Endothelial cell of umbilical vein (primary cell): ENCODE data around the gene RTN3. TPM values are rescaled to one million over a fixed set of nuclear protein-coding genes. Genes with fewer than 3 reads are reported as not detected.

Experiments
- BruUV-seq: library from RNA; stranded (reverse); fragments of 400-500 nt; replicated peaks from 2 replicates; lab custom pipeline; 2021; lab: Mats Ljungman, UMichigan
- CTCF ChIA-PET: fragments of 300-600, 350-600 bp; sonication (Branson Sonifier 250); formaldehyde crosslinking; loops from one replicate; lab custom pipeline; 2021; ENCODE audit warnings: antibody characterized with exemption, inconsistent platforms; lab: Charles Lee
- POLR2A ChIA-PET: fragments of 300-600, 350-600 bp; sonication (Branson Sonifier 250); formaldehyde crosslinking; loops from one replicate; lab custom pipeline; 2021; ENCODE audit warnings: antibody characterized with exemption, inconsistent platforms; lab: Charles Lee
- DNase-seq: peaks from one replicate; pipeline ENCODE4 v3.0.0-alpha.2; 2011; ENCODE audit warnings: low read depth, low spot score
- FAIRE-seq: peaks from 2 replicates; lab custom pipeline; 2011; peaks lifted over from hg19 to GRCh38; lab: Jason Lieb, UNC
- H2AFZ ChIP-seq: 2 replicates; pipeline ENCODE4 v1.6.0; 2012; ENCODE audit warnings: low read depth, low read length, control low read depth, inconsistent platforms
- H3K27ac ChIP-seq: 2 replicates; pipeline ENCODE4 v1.5.1; 2011; ENCODE audit warnings: low read depth, mild to moderate bottlenecking, control low read depth, low read length, moderate library complexity; ENCODE audit not compliant: insufficient read depth
- H3K27me3 ChIP-seq, 2 experiments: 2 replicates each; pipeline versions ENCODE4 v1.6.0 to v1.6.1; 2011; ENCODE audit warnings: low read length in 2 of 2, mixed read lengths in 1 of 2; ENCODE audit not compliant: control insufficient read depth in 2 of 2, insufficient read depth in 2 of 2
- H3K36me3 ChIP-seq, 2 experiments: 2 replicates in 1 of 2; 3 replicates in 1 of 2; pipeline ENCODE4 v1.5.1; 2011; ENCODE audit warnings: low read length in 2 of 2, mild to moderate bottlenecking in 1 of 2, moderate library complexity in 1 of 2; ENCODE audit not compliant: control insufficient read depth in 2 of 2, insufficient read depth in 2 of 2; ENCODE audit errors: extremely low read depth in 1 of 2
- H3K4me1 ChIP-seq: 3 replicates; pipeline ENCODE4 v1.5.1; 2011; ENCODE audit warnings: mild to moderate bottlenecking, low read length; ENCODE audit not compliant: control insufficient read depth, insufficient read depth; ENCODE audit errors: extremely low read depth
- H3K4me2 ChIP-seq: 2 replicates; pipeline ENCODE4 v1.6.1; 2011; ENCODE audit warnings: low read length, control low read depth, mixed read lengths; ENCODE audit not compliant: insufficient read depth
- H3K4me3 ChIP-seq, 3 experiments: fragments of 200-600 bp in 1 of 3; sonication (generic), shearing (Covaris generic) in 1 of 3; replicated peaks in 1 of 3; 2 replicates each; pipeline ENCODE4 v1.5.1; 2011 to 2016; ENCODE audit warnings: control low read depth in 3 of 3, low read length in 3 of 3, mild to moderate bottlenecking in 2 of 3, inconsistent platforms in 1 of 3, low read depth in 1 of 3, moderate library complexity in 1 of 3; ENCODE audit not compliant: insufficient read depth in 1 of 3
- H3K79me2 ChIP-seq: 2 replicates; pipeline ENCODE4 v1.6.0; 2012; ENCODE audit warnings: low read length, inconsistent platforms; ENCODE audit not compliant: control insufficient read depth, insufficient read depth
- H3K9ac ChIP-seq: replicated peaks from 2 replicates; pipeline ENCODE3; 2011; ENCODE audit warnings: low read length, control low read depth; ENCODE audit not compliant: insufficient read depth; ENCODE audit errors: extremely low read depth
- H3K9me1 ChIP-seq: replicated peaks from 3 replicates; pipeline ENCODE4 v1.6.0; 2011; ENCODE audit warnings: mild to moderate bottlenecking, low read length; ENCODE audit not compliant: control insufficient read depth, insufficient read depth; ENCODE audit errors: extremely low read depth
- H3K9me3 ChIP-seq: replicated peaks from 2 replicates; pipeline ENCODE4 v1.5.1; 2012; ENCODE audit warnings: low read length, inconsistent platforms; ENCODE audit not compliant: control insufficient read depth, insufficient read depth
- H4K20me1 ChIP-seq: replicated peaks from 2 replicates; pipeline ENCODE3; 2011; ENCODE audit warnings: mild to moderate bottlenecking, low read length; ENCODE audit not compliant: control insufficient read depth, insufficient read depth; ENCODE audit errors: extremely low read depth
- CTCF ChIP-seq, 2 donors: IDR thresholded peaks; 1 replicate in 1 of 2; 2 replicates in 1 of 2; pipeline ENCODE4 v1.5.1; 2011; ENCODE audit warnings: low read length in 2 of 2, mild to moderate bottlenecking in 2 of 2, moderate library complexity in 2 of 2, control low read depth in 1 of 2, inconsistent platforms in 1 of 2, low read depth in 1 of 2; ENCODE audit not compliant: insufficient read depth in 1 of 2; ENCODE audit errors: extremely low read depth in 1 of 2
- EZH2 ChIP-seq: IDR thresholded peaks from 2 replicates; pipeline ENCODE4 v1.6.1; 2012; ENCODE audit warnings: borderline replicate concordance, low read depth, mild to moderate bottlenecking, moderate library complexity, low read length, inconsistent platforms; ENCODE audit not compliant: severe bottlenecking
- FOS ChIP-seq: IDR thresholded peaks from 2 replicates; pipeline ENCODE4 v1.6.1; 2011; ENCODE audit warnings: mild to moderate bottlenecking, low read length, moderate library complexity, borderline replicate concordance; ENCODE audit not compliant: insufficient read depth
- GATA2 ChIP-seq: IDR thresholded peaks from 2 replicates; pipeline ENCODE4 v1.7.0; 2011; ENCODE audit warnings: low read depth, mild to moderate bottlenecking, moderate library complexity, mixed read lengths, low read length; ENCODE audit not compliant: insufficient read length, insufficient read depth
- JUN ChIP-seq: IDR thresholded peaks from 2 replicates; pipeline ENCODE4 v1.6.1; 2011; ENCODE audit warnings: borderline replicate concordance, low read depth; ENCODE audit not compliant: insufficient read length, insufficient read depth
- MAX ChIP-seq: IDR thresholded peaks from 2 replicates; pipeline ENCODE4 v1.6.1; 2011; ENCODE audit not compliant: insufficient read depth, insufficient read length
- MYC ChIP-seq: IDR thresholded peaks from one replicate; pipeline ENCODE4 v1.6.1; 2011; ENCODE audit warnings: mild to moderate bottlenecking, low read depth, low read length
- POLR2A ChIP-seq: IDR thresholded peaks from 2 replicates; pipeline ENCODE4 v1.6.1; 2012; ENCODE audit warnings: low read depth, mild to moderate bottlenecking, control low read depth, low read length
- dilution Hi-C: fragments of 300-500 bp; cut with MboI; formaldehyde crosslinking; loops from one replicate; pipeline ENCODE4 v1.15.0; 2019; ENCODE audit warnings: low sequenced_read_pairs; ENCODE audit not compliant: extremely low pct_ligation_motif_present
- intact Hi-C: fragments of 100-400 bp; cut with micrococcal nuclease; formaldehyde crosslinking; loops from one replicate; pipeline ENCODE4 v1.10.0; 2022
- polyA plus RNA-seq, 4 experiments: library from polyadenylated mRNA; depleted of rRNA in 3 of 4; stranded (reverse) in 3 of 4; unstranded in 1 of 4; fragments of >200 nt; gene quantifications; 2 replicates each; pipeline versions ENCODE4 v1.2.1 to v1.2.3, GENCODE V29; 2011 to 2012; ENCODE audit warnings: missing spikeins in 1 of 4
- total RNA-seq: library from RNA; stranded (reverse); gene quantifications from 2 replicates; pipeline ENCODE4 v1.2.3, GENCODE V29; 2021

RTN3 gene
- total and polyA plus RNA-seq, 2 donors (not counting 3 experiments of a cell fraction or from before 2014, with no cell fraction given) = 90.6 to 112 TPM

GRCh38 chr11:63769042-63769713 lies 87.9 kb downstream of the RTN3 start:
- Histone ChIP-seq H2AFZ (peak overlapping the region; percentile 79), H3K79me2 (peaks cover 15% of the 10 kb centered on the region), H3K9me1 (no peaks in the 10 kb centered on the region), H3K27me3 (peaks cover 3 to 6% of the 10 kb centered on the region in 2 experiments), H3K4me2 (peak overlapping the region; percentile 65), H4K20me1 (no peaks in the 10 kb centered on the region), H3K36me3 (peaks cover 2 to 5% of the 10 kb centered on the region in 2 experiments), H3K27ac (no peak overlapping the region), H3K4me3 (peak overlapping the region; percentile 54 to 84 (median 55)), H3K4me1 (peaks cover 18% of the 10 kb centered on the region), H3K9ac (peak overlapping the region; percentile 38), H3K9me3 (no peaks in the 10 kb centered on the region)
- dilution Hi-C loops = no loop called here
- FAIRE-seq (no peak), DNase-seq (peak; percentile 21)
- CTCF ChIA-PET = interaction anchor here (0.8 to 4.6 kb wide), 17 partner anchors 8 to 231 kb away, joined by 3 to 55 read pairs (median 5); partner anchors contain the start of genes ATL3, COX8A, MARK2 and NAA40
- BruUV-seq = no TSS peak
- TF ChIP-seq EZH2 (no peak), FOS (peak; percentile 31), GATA2 (no peak)
- intact Hi-C loops = no loop called here
- POLR2A ChIA-PET = interaction anchor here (1.6 kb wide), 1 partner anchor 69 kb away, joined by 3 read pairs; the partner anchor contains the start of gene MARK2

- TF ChIP-seq MAX (no peak), MYC (no peak), GATA2 (no peak), POLR2A (no peak), CTCF (IDR thresholded peaks at IDR 0.05; ENCODE audit: extremely low read depth in 1 of 2, insufficient read depth in 1 of 2, low read depth in 1 of 2, low read length in 2 of 2) (no peak), FOS (no peak), JUN (no peak), EZH2 (no peak)
- BruUV-seq = no TSS peak
- Histone ChIP-seq H3K27ac (no peak overlapping the region), H3K9me1 (no peaks in the 10 kb centered on the region), H3K4me3 (peak overlapping the region in 2 of 3 experiments; percentile 55 to 84), H3K79me2 (peaks cover 15% of the 10 kb centered on the region), H3K9me3 (no peaks in the 10 kb centered on the region), H2AFZ (peak overlapping the region; percentile 79), H3K4me2 (peak overlapping the region; percentile 65), H3K9ac (no peak overlapping the region), H3K4me1 (peaks cover 18% of the 10 kb centered on the region), H4K20me1 (no peaks in the 10 kb centered on the region), H3K36me3 (peaks cover under 1 to 3% of the 10 kb centered on the region in 2 experiments), H3K27me3 (peaks cover 5 to 6% of the 10 kb centered on the region in 2 experiments)
- DNase-seq = peak; percentile 21
- no peak for FAIRE-seq
- intact Hi-C loops = no loop called here
- POLR2A ChIA-PET = no interaction called here
- CTCF ChIA-PET = interaction anchor here (0.6 to 4.6 kb wide), 5 partner anchors 67 to 1908 kb away, joined by 3 to 55 read pairs (median 8); partner anchors contain the start of genes MARK2 and NAA40
- dilution Hi-C loops = no loop called here
Observed at GRCh38 chr11:63769714-63770455, 88.6 kb downstream of the RTN3 start.
